Caco-2 (cell line): ENCODE results near the gene INPP5D. TPM values are rescaled to one million over a fixed set of nuclear protein-coding genes. Genes with fewer than 3 reads are reported as not detected.

Experiments used
- BruUV-seq: library from RNA; stranded (reverse); fragments of 400-500 nt; replicated peaks from 2 replicates; lab custom pipeline; 2021; lab: Mats Ljungman, UMichigan
- CTCF ChIA-PET: fragments of 300-600 bp; sonication (Branson Sonifier 250); formaldehyde crosslinking; loops from one replicate; lab custom pipeline; 2022; ENCODE audit warnings: antibody characterized with exemption; lab: Charles Lee
- POLR2A ChIA-PET: fragments of 300-600 bp; sonication (Branson Sonifier 250); formaldehyde crosslinking; loops from one replicate; lab custom pipeline; 2022; ENCODE audit warnings: antibody characterized with exemption; lab: Charles Lee
- DNase-seq, 2 experiments: peaks; one replicate each; pipeline versions ENCODE4 v3.0.0 to v3.0.0-alpha.2; 2020 to 2022
- H3K27me3 ChIP-seq: replicated peaks from 2 replicates; pipeline ENCODE4 v1.6.0; 2011; ENCODE audit warnings: low read length; ENCODE audit not compliant: control insufficient read depth, insufficient read depth
- H3K36me3 ChIP-seq: 2 replicates; pipeline ENCODE4 v1.5.1; 2011; ENCODE audit warnings: low read length; ENCODE audit not compliant: control insufficient read depth, insufficient read depth
- H3K4me1 ChIP-seq: fragments of 250-450 bp; sonication (Bioruptor Pico); 2 replicates; pipeline ENCODE4 v1.5.1; 2020; ENCODE audit warnings: mild to moderate bottlenecking
- H3K4me3 ChIP-seq: 2 replicates; pipeline ENCODE4 v1.5.1; 2011; ENCODE audit warnings: low read depth, mild to moderate bottlenecking, control low read depth, low read length
- H3K9me3 ChIP-seq: fragments of 250-450 bp; sonication (Bioruptor Pico); 2 replicates; pipeline ENCODE4 v1.5.1; 2020; ENCODE audit warnings: mild to moderate bottlenecking, moderate library complexity
- H3K27ac Mint-ChIP-seq: one replicate; pipeline ENCODE4 v1.8.0; 2022; ENCODE audit warnings: mixed read lengths; ENCODE audit not compliant: unreplicated experiment
- H3K27me3 Mint-ChIP-seq: one replicate; pipeline ENCODE4 v1.8.0; 2022; ENCODE audit warnings: mixed read lengths; ENCODE audit not compliant: insufficient read depth, unreplicated experiment
- H3K36me3 Mint-ChIP-seq: one replicate; pipeline ENCODE4 v1.8.0; 2022; ENCODE audit warnings: mild to moderate bottlenecking, mixed read lengths; ENCODE audit not compliant: insufficient read depth, unreplicated experiment
- H3K4me1 Mint-ChIP-seq: one replicate; pipeline ENCODE4 v1.8.0; 2022; ENCODE audit warnings: low read depth, mixed read lengths; ENCODE audit not compliant: unreplicated experiment
- H3K4me3 Mint-ChIP-seq: one replicate; pipeline ENCODE4 v1.8.0; 2022; ENCODE audit warnings: mild to moderate bottlenecking, moderate library complexity, mixed read lengths; ENCODE audit not compliant: unreplicated experiment
- H3K9me3 Mint-ChIP-seq: one replicate; pipeline ENCODE4 v1.8.0; 2022; ENCODE audit warnings: mixed read lengths; ENCODE audit not compliant: unreplicated experiment
- CTCF ChIP-seq, 2 experiments: fragments of 200-600 bp in 1 of 2; IDR thresholded peaks; 1 replicate in 1 of 2; 2 replicates in 1 of 2; pipeline versions ENCODE4 v1.5.1 to v1.8.0; 2011 to 2022; ENCODE audit warnings: antibody characterized with exemption in 1 of 2, control low read depth in 1 of 2, inconsistent platforms in 1 of 2, low read depth in 1 of 2, low read length in 1 of 2, mild to moderate bottlenecking in 1 of 2, moderate library complexity in 1 of 2; ENCODE audit not compliant: insufficient read depth in 1 of 2, severe bottlenecking in 1 of 2, unreplicated experiment in 1 of 2
- intact Hi-C: fragments of 100-400 bp; cut with micrococcal nuclease; formaldehyde crosslinking; loops from one replicate; pipeline ENCODE4 v1.10.0; 2022; ENCODE audit not compliant: unreplicated experiment
- total RNA-seq: library from RNA; stranded (reverse); gene quantifications from 2 replicates; pipeline ENCODE4 v1.2.3, GENCODE V29; 2022

The INPP5D gene
- total RNA-seq, 1 experiment from 2014 or later: not detected

- no peaks in the 10 kb centered on the region for H3K36me3 ChIP-seq
- POLR2A ChIA-PET: no interaction called here
- Mint-ChIP-seq H3K27me3 (no peaks in the 10 kb centered on the region), H3K27ac (peak overlapping the region; percentile 42), H3K36me3 (peaks cover 22% of the 10 kb centered on the region), H3K4me3 (peak overlapping the region; percentile 81), H3K4me1 (peaks cover 12% of the 10 kb centered on the region), H3K9me3 (no peaks in the 10 kb centered on the region)
- DNase-seq: no peak
- BruUV-seq: no TSS peak
- CTCF ChIA-PET: no interaction called here
- peak overlapping the region; percentile 94 for H3K4me3 ChIP-seq
- no peak for TF ChIP-seq CTCF (IDR thresholded peaks at IDR 0.05; ENCODE audit: insufficient read depth in 1 of 2, low read depth in 1 of 2, low read length in 1 of 2, severe bottlenecking in 1 of 2, unreplicated experiment in 1 of 2)
- intact Hi-C loops: loop anchor here (5.0 kb wide), 1 partner anchor 645 kb away; no protein-coding TSS in a partner anchor
- H3K4me1 ChIP-seq: peaks cover 8% of the 10 kb centered on the region; the same call in 1 of the 2 replicates
- no peaks in the 10 kb centered on the region for H3K27me3 ChIP-seq
- no peaks in the 10 kb centered on the region for H3K9me3 ChIP-seq
These were observed 192.1 kb downstream of the INPP5D start for GRCh38 chr2:233252227-233252626.

- DNase-seq: no peak
- no peak overlapping the region for H3K4me3 ChIP-seq
- Mint-ChIP-seq H3K4me3 (no peak overlapping the region), H3K36me3 (peaks cover 34% of the 10 kb centered on the region), H3K27me3 (no peaks in the 10 kb centered on the region), H3K9me3 (no peaks in the 10 kb centered on the region), H3K27ac (no peak overlapping the region), H3K4me1 (peaks cover 5% of the 10 kb centered on the region)
- H3K27me3 ChIP-seq: no peaks in the 10 kb centered on the region
- no TSS peak for BruUV-seq
- ChIA-PET CTCF (no interaction called here), POLR2A (no interaction called here)
- no peaks in the 10 kb centered on the region for H3K9me3 ChIP-seq
- H3K4me1 ChIP-seq: peaks cover 8% of the 10 kb centered on the region; the same call in 1 of the 2 replicates
- TF ChIP-seq CTCF (IDR thresholded peaks at IDR 0.05; ENCODE audit: insufficient read depth in 1 of 2, low read depth in 1 of 2, low read length in 1 of 2, severe bottlenecking in 1 of 2, unreplicated experiment in 1 of 2): no peak
- intact Hi-C loops: no loop called here
- H3K36me3 ChIP-seq: no peaks in the 10 kb centered on the region
These were observed 195.0 kb downstream of the INPP5D start for GRCh38 chr2:233255151-233255550.

- H3K27me3 ChIP-seq: no peaks in the 10 kb centered on the region
- H3K27ac Mint-ChIP-seq: no peak overlapping the region
- no TSS peak for BruUV-seq
- H3K4me3 ChIP-seq: no peak overlapping the region
- peaks cover 5% of the 10 kb centered on the region for H3K4me1 Mint-ChIP-seq
- H3K4me1 ChIP-seq: peaks cover 8% of the 10 kb centered on the region; the same call in 1 of the 2 replicates
- H3K4me3 Mint-ChIP-seq: no peak overlapping the region
- no peaks in the 10 kb centered on the region for H3K36me3 ChIP-seq
- no peaks in the 10 kb centered on the region for H3K27me3 Mint-ChIP-seq
- intact Hi-C loops: no loop called here
- no peak for DNase-seq
- CTCF ChIA-PET: no interaction called here
- TF ChIP-seq CTCF (IDR thresholded peaks at IDR 0.05; ENCODE audit: insufficient read depth in 1 of 2, low read depth in 1 of 2, low read length in 1 of 2, severe bottlenecking in 1 of 2, unreplicated experiment in 1 of 2): no peak
- no peaks in the 10 kb centered on the region for H3K9me3 ChIP-seq
- H3K36me3 Mint-ChIP-seq: peaks cover 35% of the 10 kb centered on the region
- no peaks in the 10 kb centered on the region for H3K9me3 Mint-ChIP-seq
- POLR2A ChIA-PET: no interaction called here
These were observed 195.9 kb downstream of the INPP5D start for GRCh38 chr2:233256048-233256447.

Other genes starting within 250 kb of the INPP5D start
- 4.3 and 4.8 TPM in 2 replicates for gene SNORC, start 190.1 kb upstream of the INPP5D start, total RNA-seq
- 0.39 and 0.77 TPM in 2 replicates for gene NGEF, start 47.1 kb upstream of the INPP5D start, total RNA-seq
- not detected in 2 replicates for gene NEU2, start 27.7 kb upstream of the INPP5D start, total RNA-seq
- 20.1 and 24.4 TPM in 2 replicates for gene ATG16L1, start 191.3 kb downstream of the INPP5D start, total RNA-seq
- not detected in 2 replicates for gene SAG, start 247.5 kb downstream of the INPP5D start, total RNA-seq